ENCODE results near the gene KCTD5. TPM values are rescaled to one million over a fixed set of nuclear protein-coding genes. Genes with fewer than 3 reads are reported as not detected.

The KCTD5 gene
- total and polyA plus RNA-seq, 9 of the 15 experiments (the other 6 are each of a cell fraction or from before 2014, with no cell fraction given), result 0.73 to 58.3 (median 32.3) TPM

GRCh38 chr16:2682209-2683021, at the start of gene KCTD5 (continued):
- TF ChIP-seq NFIX (CRISPR knock-in tag; IDR thresholded peaks at IDR 0.05; ENCODE audit: low read depth), result no peak
- TF ChIP-seq E2F3 (CRISPR knock-in tag; IDR thresholded peaks at IDR 0.05), result no peak
- no peak for TF ChIP-seq SLC30A9 (CRISPR knock-in tag; IDR thresholded peaks at IDR 0.05)
- TF ChIP-seq NRF1 (conservative IDR thresholded peaks at IDR 0.05 in 1 of 2, IDR thresholded peaks at IDR 0.05 in 1 of 2), result no peak
- TF ChIP-seq ZNF239 (CRISPR knock-in tag; IDR thresholded peaks at IDR 0.05), result no peak; the same call in 1 of the 2 replicates
- peak; percentile 55; the same call in 1 of the 2 replicates for TF ChIP-seq NR2C1 (IDR thresholded peaks at IDR 0.05)
- peak; percentile 81 for TF ChIP-seq NR2C1 (tag; IDR thresholded peaks at IDR 0.05)
- TF ChIP-seq ZNF224 (CRISPR knock-in tag; IDR thresholded peaks at IDR 0.05), result no peak
- TF ChIP-seq MEF2A (IDR thresholded peaks at IDR 0.05; ENCODE audit: control insufficient read depth, low read depth, low read length), result peak; percentile 38; the same call in 1 of the 2 replicates
- TF ChIP-seq NFATC3 (IDR thresholded peaks at IDR 0.05), result peak; percentile 43; the same call in 1 of the 2 replicates
- TF ChIP-seq PRDM10 (IDR thresholded peaks at IDR 0.05; ENCODE audit: partially characterized antibody), result peak; percentile 48
- no peak for TF ChIP-seq FOXK1 (CRISPR knock-in tag; IDR thresholded peaks at IDR 0.05; ENCODE audit: borderline replicate concordance)
- peak; percentile 87 for TF ChIP-seq NR2C2 (CRISPR knock-in tag; IDR thresholded peaks at IDR 0.05)
- peak; percentile 75; the same call in 1 of the 2 replicates for TF ChIP-seq NR2C2 (tag; IDR thresholded peaks at IDR 0.05)
- no peak for TF ChIP-seq MAFF (IDR thresholded peaks at IDR 0.05; ENCODE audit: low read length)
- TF ChIP-seq EHMT2 (IDR thresholded peaks at IDR 0.05), result no peak
- peak; percentile 92 for TF ChIP-seq RBBP5 (IDR thresholded peaks at IDR 0.05; ENCODE audit: borderline replicate concordance, insufficient read depth, low read length, poor library complexity, severe bottlenecking)
- no peak for TF ChIP-seq ZKSCAN8 (CRISPR knock-in tag; IDR thresholded peaks at IDR 0.05)
- TF ChIP-seq NR1H2 (CRISPR knock-in tag; IDR thresholded peaks at IDR 0.05), result peak; percentile 95; the same call in 1 of the 2 replicates
- TF ChIP-seq THAP7 (CRISPR knock-in tag; IDR thresholded peaks at IDR 0.05), result no peak
- TF ChIP-seq USF1 (CRISPR knock-in tag; IDR thresholded peaks at IDR 0.05), result peak; percentile 88
- TF ChIP-seq TFAM (CRISPR knock-in tag; conservative IDR thresholded peaks at IDR 0.05), result no peak
- 0 out of 2 replicates have a peak, but pooled peaks have one; percentile 35 for TF ChIP-seq ZNF431 (CRISPR knock-in tag; IDR thresholded peaks at IDR 0.05)
- TF ChIP-seq JUNB (CRISPR knock-in tag; conservative IDR thresholded peaks at IDR 0.05), result no peak
